ENCODE results near the gene C1orf210.

Gene C1orf210

GRCh38 chr1:43286533-43286932, 1.2 kb upstream of the C1orf210 start:
- no peak overlapping the region for H3K4me3 ChIP-seq (replicated peaks; ENCODE audit: low read depth, low read length)
- no peak for TF ChIP-seq CTCF (IDR thresholded peaks at IDR 0.05; ENCODE audit: low read length, missing control alignments)
- DNase-seq (ENCODE audit: low read depth), result no peak

- no peak overlapping the region for H3K4me3 ChIP-seq (replicated peaks; ENCODE audit: low read depth, low read length)
- DNase-seq (ENCODE audit: low read depth), result no peak
- no peak for TF ChIP-seq CTCF (IDR thresholded peaks at IDR 0.05; ENCODE audit: low read length, missing control alignments)
Observed at GRCh38 chr1:43286115-43286514, 734 bp upstream of the C1orf210 start.

- H3K4me3 ChIP-seq (replicated peaks; ENCODE audit: low read depth, low read length), result no peak overlapping the region
- TF ChIP-seq CTCF (IDR thresholded peaks at IDR 0.05; ENCODE audit: low read length, missing control alignments), result no peak
- DNase-seq (ENCODE audit: low read depth), result no peak
Observed at GRCh38 chr1:43284546-43285110, 753 bp downstream of the C1orf210 start.

- TF ChIP-seq CTCF (IDR thresholded peaks at IDR 0.05; ENCODE audit: low read length, missing control alignments), result no peak
- DNase-seq (ENCODE audit: low read depth), result no peak
- H3K4me3 ChIP-seq (replicated peaks; ENCODE audit: low read depth, low read length), result no peak overlapping the region
Observed at GRCh38 chr1:43284065-43284464, 1.3 kb downstream of the C1orf210 start.

- no peak for DNase-seq (ENCODE audit: low read depth)
- TF ChIP-seq CTCF (IDR thresholded peaks at IDR 0.05; ENCODE audit: low read length, missing control alignments), result no peak
- no peak overlapping the region for H3K4me3 ChIP-seq (replicated peaks; ENCODE audit: low read depth, low read length)
Observed at GRCh38 chr1:43282220-43283195, 2.9 kb downstream of the C1orf210 start.

- no peak for DNase-seq (ENCODE audit: low read depth)
- no peak overlapping the region for H3K4me3 ChIP-seq (replicated peaks; ENCODE audit: low read depth, low read length)
- no peak for TF ChIP-seq CTCF (IDR thresholded peaks at IDR 0.05; ENCODE audit: low read length, missing control alignments)
Observed at GRCh38 chr1:43280692-43281091, 4.7 kb downstream of the C1orf210 start.

All from fibroblast of pulmonary artery (primary cell).